NT2/D1 (cell line): ENCODE results near the gene SPACDR.

Experiments
- DNase-seq: peaks from one replicate; pipeline ENCODE4 v3.0.0-alpha.2; 2011; ENCODE audit warnings: low read depth, low spot score
- H3K27me3 ChIP-seq: 2 replicates; pipeline ENCODE4 v1.6.0; 2011; ENCODE audit warnings: mild to moderate bottlenecking; ENCODE audit not compliant: insufficient read length, insufficient read depth
- H3K36me3 ChIP-seq: 2 replicates; pipeline ENCODE4 v1.6.1; 2011; ENCODE audit warnings: mild to moderate bottlenecking, low read length, mixed read lengths; ENCODE audit not compliant: insufficient read depth, insufficient read length
- H3K4me1 ChIP-seq: 2 replicates; pipeline ENCODE4 v1.5.1; 2011; ENCODE audit not compliant: insufficient read depth, insufficient read length
- H3K4me3 ChIP-seq: 2 replicates; pipeline ENCODE4 v1.5.1; 2011; ENCODE audit warnings: low read depth; ENCODE audit not compliant: insufficient read length
- H3K9ac ChIP-seq: 2 replicates; pipeline ENCODE4 v1.6.0; 2011; ENCODE audit warnings: low read depth; ENCODE audit not compliant: insufficient read length
- H3K9me3 ChIP-seq: 2 replicates; pipeline ENCODE4 v1.5.1; 2011; ENCODE audit warnings: mild to moderate bottlenecking, low read length; ENCODE audit not compliant: insufficient read depth
- SUZ12 ChIP-seq: IDR thresholded peaks from 2 replicates; pipeline ENCODE4 v1.6.1; 2011; ENCODE audit not compliant: insufficient read length, insufficient read depth; ENCODE audit errors: extremely low read depth
- YY1 ChIP-seq: IDR thresholded peaks from 2 replicates; pipeline ENCODE4 v1.6.1; 2011; ENCODE audit not compliant: insufficient read length, insufficient read depth
- ZNF274 ChIP-seq: IDR thresholded peaks from 2 replicates; pipeline ENCODE4 v1.6.1; 2011; ENCODE audit warnings: mild to moderate bottlenecking, low read depth, low read length

Gene SPACDR

GRCh38 chr7:100429637-100430492, 34.2 kb downstream of the SPACDR start, which contains the start of gene MEPCE:
Gene MEPCE (plus strand): TSS chr7:100429831. CDS start chr7:100430019, 188 bp downstream.
- no peaks in the 10 kb centered on the region for H3K27me3 ChIP-seq
- H3K4me1 ChIP-seq, result peaks cover 17% of the 10 kb centered on the region
- H3K36me3 ChIP-seq, result peaks cover 45% of the 10 kb centered on the region
- H3K4me3 ChIP-seq, result peak within 1 kb of the TSS; percentile 87
- peak within 1 kb of the TSS; percentile 97 for H3K9ac ChIP-seq
- H3K9me3 ChIP-seq, result peaks cover 6% of the 10 kb centered on the region; the same call in 1 of the 2 replicates
- TF ChIP-seq ZNF274 (no peak), YY1 (no peak), SUZ12 (no peak)
- peak; percentile 81 for DNase-seq

GRCh38 chr7:100428967-100429636, 35.0 kb downstream of the SPACDR start:
- H3K36me3 ChIP-seq, result peaks cover 37% of the 10 kb centered on the region
- H3K27me3 ChIP-seq, result no peaks in the 10 kb centered on the region
- peak overlapping the region; percentile 87 for H3K4me3 ChIP-seq
- peaks cover 17% of the 10 kb centered on the region for H3K4me1 ChIP-seq
- TF ChIP-seq YY1 (no peak), SUZ12 (no peak), ZNF274 (no peak)
- peak overlapping the region; percentile 97 for H3K9ac ChIP-seq
- H3K9me3 ChIP-seq, result peaks cover 6% of the 10 kb centered on the region; the same call in 1 of the 2 replicates
- DNase-seq, result peak; percentile 100

GRCh38 chr7:100428199-100428966, 35.7 kb downstream of the SPACDR start, which contains the start of gene ZCWPW1:
Gene ZCWPW1 (minus strand): TSS chr7:100428703. CDS start chr7:100420649, 8,054 bp downstream.
- peaks cover 6% of the 10 kb centered on the region; the same call in 1 of the 2 replicates for H3K9me3 ChIP-seq
- peaks cover 15% of the 10 kb centered on the region for H3K4me1 ChIP-seq
- peak within 1 kb of the TSS; percentile 87 for H3K4me3 ChIP-seq
- TF ChIP-seq ZNF274 (no peak), SUZ12 (no peak), YY1 (peak; percentile 67)
- H3K27me3 ChIP-seq, result no peaks in the 10 kb centered on the region
- peaks cover 30% of the 10 kb centered on the region for H3K36me3 ChIP-seq
- DNase-seq, result peak; percentile 94
- peak within 1 kb of the TSS; percentile 97 for H3K9ac ChIP-seq

GRCh38 chr7:100427762-100428198, 36.3 kb downstream of the SPACDR start:
- Histone ChIP-seq H3K4me3 (no peak overlapping the region), H3K27me3 (no peaks in the 10 kb centered on the region), H3K9me3 (peaks cover 6% of the 10 kb centered on the region; the same call in 1 of the 2 replicates), H3K36me3 (peaks cover 24% of the 10 kb centered on the region), H3K4me1 (peaks cover 12% of the 10 kb centered on the region), H3K9ac (no peak overlapping the region)
- no peak for DNase-seq
- TF ChIP-seq ZNF274 (no peak), YY1 (no peak), SUZ12 (no peak)

- H3K4me3 ChIP-seq, result no peak overlapping the region
- no peak for DNase-seq
- no peak for TF ChIP-seq SUZ12
- TF ChIP-seq ZNF274, result no peak
- no peak for TF ChIP-seq YY1
These were observed 37.5 kb downstream of the SPACDR start for GRCh38 chr7:100426516-100426915.

GRCh38 chr7:100425347-100425746, 38.7 kb downstream of the SPACDR start:
- Histone ChIP-seq H3K27me3 (no peaks in the 10 kb centered on the region), H3K4me1 (no peaks in the 10 kb centered on the region), H3K4me3 (no peak overlapping the region), H3K9ac (no peak overlapping the region), H3K36me3 (no peaks in the 10 kb centered on the region), H3K9me3 (peaks cover 6% of the 10 kb centered on the region; the same call in 1 of the 2 replicates)
- no peak for TF ChIP-seq YY1
- no peak for TF ChIP-seq ZNF274
- no peak for TF ChIP-seq SUZ12
- DNase-seq, result no peak

More at GRCh38 chr7:100426516-100426915, 37.5 kb downstream of the SPACDR start:
- peaks cover 6% of the 10 kb centered on the region for H3K4me1 ChIP-seq
- no peaks in the 10 kb centered on the region for H3K27me3 ChIP-seq
- H3K9me3 ChIP-seq, result peaks cover 6% of the 10 kb centered on the region; the same call in 1 of the 2 replicates
- peaks cover 12% of the 10 kb centered on the region for H3K36me3 ChIP-seq
- no peak overlapping the region for H3K9ac ChIP-seq

GRCh38 chr7:100423315-100423714, 40.7 kb downstream of the SPACDR start:
- Histone ChIP-seq H3K9ac (no peak overlapping the region), H3K4me1 (no peaks in the 10 kb centered on the region), H3K4me3 (no peak overlapping the region), H3K27me3 (no peaks in the 10 kb centered on the region), H3K36me3 (no peaks in the 10 kb centered on the region), H3K9me3 (peaks cover 6% of the 10 kb centered on the region; the same call in 1 of the 2 replicates)
- no peak for TF ChIP-seq SUZ12
- TF ChIP-seq ZNF274, result no peak
- TF ChIP-seq YY1, result no peak
- DNase-seq, result no peak
